ENCODE data around the gene CPED1. TPM values are rescaled to one million over a fixed set of nuclear protein-coding genes. Genes with fewer than 3 reads are reported as not detected.

The CPED1 gene
- total RNA-seq (10 to 100 TPM; 19.6 to 51.2 (median 27.5) TPM), polyA plus RNA-seq (1 to 10 TPM; 3.6 to 9.7 TPM)
- long read RNA-seq, donor 1, full-length matches to known transcripts = 14 of 46 reads
- long read RNA-seq, donor 1, partial matches to known transcripts = 22 of 46 reads
- long read RNA-seq, donor 1, other reads (novel, unspliced or antisense) = 10 of 46 reads
- long read RNA-seq, donor 2, full-length matches to known transcripts = 38 of 136 reads
- long read RNA-seq, donor 2, partial matches to known transcripts = 71 of 136 reads
- long read RNA-seq, donor 2, other reads (novel, unspliced or antisense) = 27 of 136 reads
- long read RNA-seq, donor 3, full-length matches to known transcripts = 7 of 36 reads
- long read RNA-seq, donor 3, partial matches to known transcripts = 12 of 36 reads
- long read RNA-seq, donor 3, other reads (novel, unspliced or antisense) = 17 of 36 reads

- H3K4me1 ChIP-seq = peaks cover 0 to 53% (median 15%) of the 10 kb centered on the region in 12 donors
These were observed at the start of gene CPED1 for GRCh38 chr7:120988591-120989256. TSS of gene CPED1 (plus strand) at chr7:120988711. CDS start at chr7:120989622, 911 bp downstream.

GRCh38 chr7:120939345-120939744 lies 49.2 kb upstream of the CPED1 start:
- no peak overlapping the region for H3K4me3 ChIP-seq
- no peaks in the 10 kb centered on the region for H3K27me3 ChIP-seq
- H3K27ac ChIP-seq = no peak overlapping the region
- TF ChIP-seq POLR2A (IDR thresholded peaks at IDR 0.05) = no peak
- no peaks in the 10 kb centered on the region for H3K9me3 ChIP-seq
- H3K36me3 ChIP-seq = no peaks in the 10 kb centered on the region
- ATAC-seq = no peak
- 62 to 96% (median 95%) methylated on average over 3 of the region's 3 CpGs for WGBS, 4 donors
- peaks cover 0 to 8% (median 0%) of the 10 kb centered on the region in 12 donors for H3K4me1 ChIP-seq
- intact Hi-C loops (cut with DNase I) = loop anchor here in 1 of 10 donors (5.0 kb wide), 1 partner anchor 137 kb away; no protein-coding TSS in a partner anchor
- DNase-seq = no peak

More at GRCh38 chr7:120988591-120989256, at the start of gene CPED1:
- H3K36me3 ChIP-seq = no peaks in the 10 kb centered on the region
- ATAC-seq = peak; percentile 85 to 92 (median 90)
- no peak for TF ChIP-seq CTCF (IDR thresholded peaks at IDR 0.05)
- peak in 1 of 2 donors; percentile 54 for TF ChIP-seq POLR2A (IDR thresholded peaks at IDR 0.05)
- intact Hi-C loops (cut with DNase I) = loop anchor here in 8 of 10 donors (1.0 to 5.0 kb wide), 8 partner anchors 54 to 120 kb away; no protein-coding TSS in a partner anchor
- H3K27ac ChIP-seq = peak within 1 kb of the TSS; percentile 84 to 96 (median 90)
- DNase-seq = peak; percentile 82 to 92 (median 84)
- H3K4me3 ChIP-seq = peak within 1 kb of the TSS; percentile 22 to 70 (median 64)
- 0 to 1% (median 0%) methylated on average over 15 to 27 of the region's 27 CpGs for WGBS, 4 donors
- H3K27me3 ChIP-seq = peaks cover 0 to 3% (median 0%) of the 10 kb centered on the region in 9 donors
- H3K9me3 ChIP-seq = no peaks in the 10 kb centered on the region

- H3K4me3 ChIP-seq = no peak overlapping the region
- no peaks in the 10 kb centered on the region for H3K27me3 ChIP-seq
- peak in 1 of 4 donors; percentile 50 for ATAC-seq
- no peaks in the 10 kb centered on the region for H3K9me3 ChIP-seq
- H3K36me3 ChIP-seq = no peaks in the 10 kb centered on the region
- H3K27ac ChIP-seq = no peak overlapping the region
- no peak for TF ChIP-seq POLR2A (IDR thresholded peaks at IDR 0.05)
- TF ChIP-seq CTCF (IDR thresholded peaks at IDR 0.05) = peak in 9 of 12 donors; percentile 15 to 59 (median 53)
- intact Hi-C loops (cut with DNase I) = loop anchor here in 9 of 10 donors (2.0 to 10.0 kb wide), 7 partner anchors 84 to 149 kb away; partner anchors contain the start of gene TSPAN12 (in 2 of the 9)
- 3 to 12% (median 8%) methylated on average over 1 of the region's 1 CpG for whole genome bisulfite sequencing, 4 donors
- peaks cover 0 to 8% (median 0%) of the 10 kb centered on the region in 12 donors for H3K4me1 ChIP-seq
- DNase-seq = no peak
These were observed 47.4 kb upstream of the CPED1 start for GRCh38 chr7:120941064-120941463.

GRCh38 chr7:120941856-120942255 lies 46.7 kb upstream of the CPED1 start:
- ATAC-seq = peak in 2 of 4 donors; percentile 59 to 87
- no peak overlapping the region for H3K27ac ChIP-seq
- H3K9me3 ChIP-seq = no peaks in the 10 kb centered on the region
- TF ChIP-seq CTCF (IDR thresholded peaks at IDR 0.05) (no peak), POLR2A (IDR thresholded peaks at IDR 0.05) (no peak)
- peaks cover 0 to 8% (median 0%) of the 10 kb centered on the region in 12 donors for H3K4me1 ChIP-seq
- no peak for DNase-seq
- no peaks in the 10 kb centered on the region for H3K36me3 ChIP-seq
- H3K27me3 ChIP-seq = no peaks in the 10 kb centered on the region
- no peak overlapping the region for H3K4me3 ChIP-seq
- intact Hi-C loops (cut with DNase I) = loop anchor here in 9 of 10 donors (2.0 to 10.0 kb wide), 7 partner anchors 85 to 150 kb away; partner anchors contain the start of gene TSPAN12 (in 2 of the 9)
- WGBS, 4 donors = 26 to 59% (median 41%) methylated on average over 3 of the region's 3 CpGs
